Astrocyte of the spinal cord (primary cell): Measurements from ENCODE around the gene SEC22C.
A peak's percentile ranks its signal among the peaks of the same experiment; 100 is the strongest.

ENCODE experiments used
- DNase-seq: peaks from one replicate; pipeline ENCODE4 v3.0.0; 2011; ENCODE audit warnings: low read depth, low spot score
- H3K4me3 ChIP-seq: 2 replicates; pipeline ENCODE4 v1.5.1; 2011; ENCODE audit warnings: low read depth, mild to moderate bottlenecking, low read length, moderate library complexity
- CTCF ChIP-seq: IDR thresholded peaks from 2 replicates; pipeline ENCODE4 v1.5.1; 2012; ENCODE audit warnings: low read depth, mild to moderate bottlenecking, low read length, inconsistent platforms
- in situ Hi-C: cut with HindIII; loops from 2 replicates; pipeline ENCODE4 v1.10.0; 2017; ENCODE audit warnings: low sequenced_read_pairs

Gene SEC22C

GRCh38 chr3:42501681-42502428, 79.9 kb downstream of the SEC22C start:
- TF ChIP-seq CTCF, result peak; percentile 55
- DNase-seq, result peak; percentile 16
- H3K4me3 ChIP-seq, result peak overlapping the region; percentile 32
- in situ Hi-C loops, result no loop called here

GRCh38 chr3:42501321-42501680, 80.5 kb downstream of the SEC22C start:
- H3K4me3 ChIP-seq, result no peak overlapping the region
- DNase-seq, result no peak
- TF ChIP-seq CTCF, result no peak
- in situ Hi-C loops, result no loop called here

GRCh38 chr3:42500909-42501308, 80.9 kb downstream of the SEC22C start:
- no peak for TF ChIP-seq CTCF
- no peak for DNase-seq
- H3K4me3 ChIP-seq, result no peak overlapping the region
- in situ Hi-C loops, result no loop called here

- no peak overlapping the region for H3K4me3 ChIP-seq
- no peak for DNase-seq
- in situ Hi-C loops, result no loop called here
- no peak for TF ChIP-seq CTCF
These were observed 81.7 kb downstream of the SEC22C start for GRCh38 chr3:42500091-42500490.

- in situ Hi-C loops, result no loop called here
- no peak for DNase-seq
- no peak for TF ChIP-seq CTCF
- H3K4me3 ChIP-seq, result no peak overlapping the region
These were observed 82.3 kb downstream of the SEC22C start for GRCh38 chr3:42499478-42499871.

- no peak for DNase-seq
- in situ Hi-C loops, result no loop called here
- TF ChIP-seq CTCF, result no peak
- no peak overlapping the region for H3K4me3 ChIP-seq
These were observed 82.8 kb downstream of the SEC22C start for GRCh38 chr3:42498791-42499477.
